Measurements from ENCODE around the gene SLC39A13.
"Not testable (repeated sequence)": the region's sequence is repeated elsewhere in the genome, so short reads cannot be mapped to it uniquely, and the experiment has no call there.

The SLC39A13 gene

GRCh38 chr11:47445840-47446239, 37.5 kb downstream of the SLC39A13 start:
- in situ Hi-C loops (cut with MboI; ENCODE audit: low sequenced_read_pairs), result loop anchor here (25.0 kb wide), 1 partner anchor 559 kb away; no protein-coding TSS in a partner anchor

DNA sequence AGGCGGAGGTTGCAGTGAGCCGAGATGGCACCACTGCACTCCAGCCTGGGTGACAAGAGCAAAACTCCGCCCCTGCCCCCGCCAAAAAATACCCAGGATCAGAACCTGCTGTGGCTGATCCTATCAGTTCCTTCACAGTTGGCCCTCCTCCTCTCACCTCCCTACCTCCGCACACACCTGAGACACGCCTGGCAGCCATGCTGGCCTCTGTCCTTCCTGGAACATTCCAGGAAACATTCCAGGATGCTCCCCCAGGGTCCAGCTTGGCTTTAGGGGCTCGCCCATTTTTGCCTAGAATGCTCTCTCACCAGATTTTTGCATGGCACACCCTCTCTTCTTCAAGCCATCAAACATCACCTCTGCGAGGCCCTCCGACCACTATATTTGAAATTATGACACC, 38.4 kb downstream of the SLC39A13 start:
- in situ Hi-C loops (cut with MboI; ENCODE audit: low sequenced_read_pairs), result loop anchor here (25.0 kb wide), 1 partner anchor 560 kb away; no protein-coding TSS in a partner anchor

GRCh38 chr11:47447906-47448305, 39.5 kb downstream of the SLC39A13 start:
- in situ Hi-C loops (cut with MboI; ENCODE audit: low sequenced_read_pairs), result loop anchor here (25.0 kb wide), 1 partner anchor 561 kb away; no protein-coding TSS in a partner anchor

DNA sequence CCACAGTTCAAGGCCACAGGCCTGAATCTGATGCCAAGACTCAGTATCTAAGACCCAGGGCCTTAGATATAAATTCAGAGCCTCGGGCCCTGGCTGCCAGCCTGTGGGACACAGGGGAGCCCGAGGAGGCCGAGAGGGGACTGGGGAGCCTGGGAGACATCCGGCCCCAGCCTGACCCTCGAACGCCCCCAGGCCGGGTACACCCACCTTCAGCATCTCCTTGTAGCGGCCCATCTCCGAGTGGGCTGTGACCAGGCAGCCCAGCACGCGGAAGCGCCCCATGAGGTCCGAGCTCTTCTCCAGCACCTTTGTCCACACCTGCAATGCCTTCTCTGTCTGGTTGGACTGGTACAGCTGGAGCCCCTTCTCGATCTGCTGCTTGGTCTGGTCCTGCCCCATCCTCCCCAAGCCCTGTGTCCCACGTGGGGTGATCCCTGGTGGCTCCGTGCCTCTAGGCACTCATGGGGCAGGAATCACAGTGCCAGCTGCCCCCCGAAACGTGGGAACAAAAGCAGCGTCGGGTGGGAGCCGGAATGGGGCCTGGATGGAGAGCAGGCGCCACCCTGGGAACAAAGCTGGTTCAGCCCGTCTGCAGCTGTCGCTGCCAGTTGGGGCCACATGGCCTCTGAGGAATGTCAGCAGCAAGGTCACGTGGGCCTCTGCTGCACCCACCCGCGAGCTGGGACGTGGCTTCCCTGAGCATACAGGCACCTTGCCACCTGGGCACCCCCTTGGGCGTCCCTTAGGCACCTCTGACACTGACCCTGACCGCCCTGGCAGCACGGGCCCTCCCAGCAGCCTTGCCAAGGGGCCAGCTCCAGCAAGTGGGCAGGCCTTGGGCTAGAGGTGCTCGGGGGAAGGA, 40.4 kb downstream of the SLC39A13 start, which contains the start of gene RAPSN:
Gene RAPSN, minus strand, starts transcription at position 571 of the 862 bp plus-strand sequence. Its CDS starts 172 bp downstream, at position 399.
- in situ Hi-C loops (cut with MboI; ENCODE audit: low sequenced_read_pairs), result loop anchor here (25.0 kb wide), 1 partner anchor 561 kb away; no protein-coding TSS in a partner anchor

DNA sequence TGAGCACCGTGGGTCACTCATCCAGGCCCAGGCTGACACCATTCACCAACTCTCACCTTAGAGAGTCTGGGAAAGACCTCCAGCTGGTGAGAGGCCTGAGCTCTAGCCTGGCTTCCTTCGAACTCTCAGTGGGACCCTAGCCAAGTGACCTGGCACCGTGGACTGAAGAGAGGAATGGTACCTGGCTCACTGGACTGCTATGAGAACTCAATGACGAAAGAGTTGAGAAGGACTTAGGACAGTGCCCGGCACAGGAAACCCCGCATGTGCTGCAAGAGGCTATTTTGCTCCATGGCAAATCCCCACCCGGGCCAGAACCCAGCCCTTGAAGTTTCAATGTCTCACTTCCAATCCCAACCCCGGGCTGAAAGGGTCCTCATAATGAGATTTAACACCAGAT, 41.2 kb downstream of the SLC39A13 start:
- in situ Hi-C loops (cut with MboI; ENCODE audit: low sequenced_read_pairs), result loop anchor here (25.0 kb wide), 1 partner anchor 562 kb away; no protein-coding TSS in a partner anchor

DNA sequence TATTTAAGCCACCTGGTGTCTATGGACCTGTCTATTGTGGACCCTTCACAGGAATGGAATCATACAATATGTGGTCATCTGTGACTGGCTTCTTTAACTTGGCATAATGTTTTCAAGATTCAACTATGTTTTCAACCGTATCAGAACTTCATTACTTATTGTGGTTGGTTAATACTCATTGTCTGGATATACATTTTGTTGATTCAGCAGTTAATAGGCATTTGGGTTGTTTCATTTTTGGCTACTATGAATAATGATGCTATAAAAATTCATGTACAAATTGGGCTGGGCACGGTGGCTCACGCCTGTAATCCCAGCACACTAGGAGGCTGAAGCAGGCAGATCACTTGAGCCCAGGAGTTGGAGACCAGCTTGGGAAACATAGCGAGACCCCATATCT, 43.0 kb downstream of the SLC39A13 start:
- in situ Hi-C loops (cut with MboI; ENCODE audit: low sequenced_read_pairs), result no loop called here

- in situ Hi-C loops (cut with MboI; ENCODE audit: low sequenced_read_pairs), result no loop called here
These were observed 43.6 kb downstream of the SLC39A13 start for GRCh38 chr11:47451990-47452389.

DNA sequence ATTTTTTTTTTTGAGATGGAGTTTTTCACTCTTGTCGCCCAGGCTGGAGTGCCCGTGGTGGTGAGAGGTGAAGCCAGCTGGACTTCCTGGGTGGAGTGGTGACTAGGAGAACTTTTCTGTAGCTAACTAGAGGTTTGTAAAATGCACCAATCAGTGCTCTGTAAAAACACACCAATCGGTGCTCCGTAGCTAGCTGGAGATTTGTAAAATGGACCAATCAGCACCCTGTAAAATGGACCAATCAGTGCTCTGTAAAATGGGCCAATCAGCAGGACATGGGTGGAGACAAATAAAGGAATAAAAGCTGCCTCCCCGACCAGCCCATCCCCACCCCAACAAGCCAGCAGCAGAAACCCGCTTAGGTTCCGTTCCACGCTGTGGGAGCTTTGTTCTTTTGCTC, 45.0 kb downstream of the SLC39A13 start:
- in situ Hi-C loops (cut with MboI; ENCODE audit: low sequenced_read_pairs), result no loop called here

- in situ Hi-C loops (cut with MboI; ENCODE audit: low sequenced_read_pairs), result not testable (repeated sequence)
These were observed 45.9 kb downstream of the SLC39A13 start for GRCh38 chr11:47454258-47454671.

DNA sequence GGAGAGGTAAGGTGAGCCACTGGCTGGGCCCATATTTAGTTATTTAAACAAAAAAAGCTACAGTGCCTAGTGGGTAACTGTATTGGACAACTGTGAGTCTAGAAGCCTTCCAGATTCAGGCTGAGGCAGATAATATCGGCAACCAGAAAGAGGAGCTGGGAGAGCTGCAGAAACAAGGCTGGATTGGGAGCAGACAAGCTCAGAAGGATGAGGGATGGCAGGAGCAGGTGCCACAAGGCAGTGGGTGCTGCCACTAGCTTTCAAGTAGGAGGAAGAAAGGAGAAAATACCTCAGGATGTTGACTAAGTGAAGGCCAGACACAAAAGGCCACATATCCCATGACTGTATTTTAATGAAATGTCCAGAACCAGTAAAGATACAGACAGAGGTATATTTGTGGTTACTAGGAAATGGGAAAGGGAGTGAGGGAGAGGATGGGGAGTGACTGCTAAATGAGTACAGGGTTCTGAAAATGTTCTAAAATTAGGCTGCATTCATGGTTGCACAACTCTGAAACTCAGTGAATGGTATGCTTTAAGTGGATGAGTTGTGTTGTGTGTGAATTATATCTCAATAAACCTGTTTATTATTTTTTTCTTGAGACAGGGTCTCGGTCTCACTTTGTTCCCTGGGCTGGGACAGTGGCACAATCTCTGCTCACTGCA, 52.3 kb downstream of the SLC39A13 start:
- in situ Hi-C loops (cut with MboI; ENCODE audit: low sequenced_read_pairs), result no loop called here

DNA sequence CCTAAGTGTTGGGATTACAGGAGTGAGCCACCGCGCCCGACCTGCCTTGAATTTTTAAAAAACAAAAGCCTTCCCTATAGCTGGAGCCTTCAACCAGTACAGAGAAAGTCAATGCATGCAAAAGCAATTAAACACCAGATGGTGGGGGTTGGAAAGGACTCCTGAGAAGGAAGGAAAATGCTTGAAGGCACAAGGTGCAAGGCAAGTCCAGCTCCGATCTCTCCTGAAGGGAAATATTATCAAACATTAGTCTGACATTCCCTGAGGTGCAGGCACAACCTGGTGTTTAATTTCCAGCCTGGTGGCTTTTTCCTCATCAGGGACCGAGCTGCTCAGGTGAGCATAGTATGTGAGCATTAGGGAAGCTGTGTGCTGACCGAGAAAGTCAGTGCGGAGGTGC, 53.5 kb downstream of the SLC39A13 start:
- in situ Hi-C loops (cut with MboI; ENCODE audit: low sequenced_read_pairs), result no loop called here

DNA sequence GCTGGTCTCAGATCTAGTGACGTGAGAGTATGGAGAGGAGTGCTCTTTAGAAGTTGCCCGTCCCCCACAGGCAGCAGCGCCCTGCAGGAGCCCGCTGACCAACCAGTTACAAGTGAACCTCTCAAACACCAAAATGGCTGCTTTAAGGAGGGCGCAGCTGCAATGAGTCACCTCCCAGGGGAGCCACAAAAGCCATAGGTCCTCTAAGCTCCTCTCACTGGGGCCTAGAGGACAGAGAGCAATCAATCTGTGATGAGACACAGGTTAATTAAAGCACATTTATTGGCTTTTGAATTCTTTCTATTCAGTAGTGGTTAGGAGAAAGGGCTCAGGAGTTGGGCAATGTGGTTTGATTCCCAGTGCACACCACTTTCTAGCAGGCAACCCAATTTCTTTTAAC, 56.1 kb downstream of the SLC39A13 start:
- in situ Hi-C loops (cut with MboI; ENCODE audit: low sequenced_read_pairs), result no loop called here

Measured in HL-60/S4 (cell line).